H1 (cell line): ENCODE data around the gene RAVER2. TPM values are rescaled to one million over a fixed set of nuclear protein-coding genes. Genes with fewer than 3 reads are reported as not detected.

Experiments
- CTCF ChIA-PET: fragments of 300-600 bp; sonication (Branson Sonifier 250); formaldehyde crosslinking; loops from one replicate; lab custom pipeline; 2021; ENCODE audit not compliant: partially characterized antibody; lab: Charles Lee
- POLR2A ChIA-PET: fragments of 300-600 bp; sonication (Branson Sonifier 250); formaldehyde crosslinking; loops from one replicate; lab custom pipeline; 2021; ENCODE audit warnings: inconsistent platforms; ENCODE audit not compliant: partially characterized antibody; lab: Charles Lee
- DNase-seq, 2 experiments: peaks; one replicate each; pipeline versions ENCODE4 v3.0.0 to v3.0.0-alpha.2; 2010 to 2022; ENCODE audit warnings: low spot score in 2 of 2, low read depth in 1 of 2, mixed read lengths in 1 of 2
- FAIRE-seq: peaks from 2 replicates; lab custom pipeline; 2011; peaks lifted over from hg19 to GRCh38; lab: Jason Lieb, UNC
- H2AFZ ChIP-seq: 2 replicates; pipeline ENCODE4 v1.8.1; 2012; ENCODE audit warnings: low read length, inconsistent platforms
- H2AK5ac ChIP-seq: 2 replicates; pipeline ENCODE4 v1.6.1; 2013; ENCODE audit warnings: low read depth, low read length
- H2BK120ac ChIP-seq: replicated peaks from 2 replicates; pipeline ENCODE3; 2013; ENCODE audit warnings: low read depth, low read length, inconsistent platforms
- H2BK12ac ChIP-seq: 2 replicates; pipeline ENCODE4 v1.6.1; 2013; ENCODE audit warnings: low read depth, low read length
- H2BK15ac ChIP-seq: 2 replicates; pipeline ENCODE4 v1.6.1; 2013; ENCODE audit warnings: low read length
- H2BK20ac ChIP-seq: 2 replicates; pipeline ENCODE4 v1.6.1; 2013; ENCODE audit warnings: low read length
- H2BK5ac ChIP-seq: 2 replicates; pipeline ENCODE4 v1.6.1; 2013; ENCODE audit warnings: low read depth, low read length
- H3K14ac ChIP-seq: 2 replicates; pipeline ENCODE4 v1.6.1; 2013; ENCODE audit warnings: inconsistent platforms; ENCODE audit not compliant: insufficient read length
- H3K18ac ChIP-seq: 2 replicates; pipeline ENCODE4 v1.6.1; 2013; ENCODE audit warnings: low read length; ENCODE audit errors: extremely low read depth
- H3K23ac ChIP-seq: 2 replicates; pipeline ENCODE4 v1.6.1; 2013; ENCODE audit warnings: inconsistent platforms; ENCODE audit not compliant: insufficient read length
- H3K23me2 ChIP-seq: 2 replicates; pipeline ENCODE4 v1.6.1; 2013; ENCODE audit warnings: low read depth, low read length
- H3K27ac ChIP-seq: 2 replicates; pipeline ENCODE4 v1.6.1; 2011; ENCODE audit warnings: low read depth, low read length, inconsistent platforms
- H3K27me3 ChIP-seq, 4 experiments: replicated peaks in 1 of 4; 1 replicate in 1 of 4; 2 replicates in 3 of 4; pipeline versions ENCODE4 v1.6.1 to v1.8.1; 2011 to 2013; ENCODE audit warnings: low read length in 3 of 4, mild to moderate bottlenecking in 3 of 4, inconsistent platforms in 2 of 4, mixed read lengths in 2 of 4, moderate library complexity in 1 of 4; ENCODE audit not compliant: control insufficient read depth in 3 of 4, insufficient read depth in 3 of 4; ENCODE audit errors: extremely low read depth in 1 of 4
- H3K36me3 ChIP-seq, 4 experiments: 2 replicates each; pipeline versions ENCODE4 v1.6.1 to v1.8.1; 2011 to 2013; ENCODE audit warnings: mild to moderate bottlenecking in 4 of 4, low read length in 3 of 4, moderate library complexity in 2 of 4, control low read depth in 1 of 4, inconsistent platforms in 1 of 4; ENCODE audit not compliant: insufficient read depth in 4 of 4, control insufficient read depth in 2 of 4
- H3K4ac ChIP-seq: replicated peaks from 2 replicates; pipeline ENCODE3; 2013; ENCODE audit warnings: low read length, low read depth, mixed read lengths, inconsistent platforms; ENCODE audit not compliant: insufficient read length
- H3K4me1 ChIP-seq, 4 experiments: replicated peaks in 1 of 4; 1 replicate in 1 of 4; 2 replicates in 3 of 4; pipeline versions ENCODE4 v1.6.1 to v1.8.1; 2011 to 2013; ENCODE audit warnings: low read length in 3 of 4, inconsistent platforms in 2 of 4, mixed read lengths in 1 of 4; ENCODE audit not compliant: insufficient read depth in 4 of 4, control insufficient read depth in 3 of 4
- H3K4me2 ChIP-seq, 2 experiments: 2 replicates each; pipeline versions ENCODE4 v1.6.1 to v1.8.1; 2011 to 2013; ENCODE audit warnings: low read depth in 2 of 2, low read length in 2 of 2, control low read depth in 1 of 2, inconsistent platforms in 1 of 2, mild to moderate bottlenecking in 1 of 2; ENCODE audit not compliant: insufficient read depth in 1 of 2
- H3K4me3 ChIP-seq, 4 experiments: fragments of 200-600, 300-600 bp in 1 of 4; sonication (generic), shearing (Covaris generic), sonication (Bioruptor Twin) in 1 of 4; 2 replicates each; pipeline versions ENCODE4 v1.5.1 to v1.8.1; 2011 to 2016; ENCODE audit warnings: low read length in 4 of 4, low read depth in 3 of 4, control low read depth in 2 of 4, inconsistent platforms in 2 of 4, mild to moderate bottlenecking in 2 of 4, mixed read lengths in 1 of 4, moderate library complexity in 1 of 4; ENCODE audit not compliant: insufficient read depth in 2 of 4; ENCODE audit errors: extremely low read depth in 1 of 4
- H3K56ac ChIP-seq: replicated peaks from 2 replicates; pipeline ENCODE3; 2013; ENCODE audit warnings: low read depth, mild to moderate bottlenecking, mixed read lengths, low read length, inconsistent platforms; ENCODE audit not compliant: insufficient read length
- H3K79me1 ChIP-seq: 2 replicates; pipeline ENCODE4 v1.6.1; 2013; ENCODE audit warnings: low read depth, low read length, control low read depth
- H3K79me2 ChIP-seq, 2 experiments: 2 replicates each; pipeline versions ENCODE4 v1.6.1 to v1.8.1; 2012 to 2013; ENCODE audit warnings: low read length in 2 of 2, mild to moderate bottlenecking in 2 of 2, inconsistent platforms in 1 of 2; ENCODE audit not compliant: insufficient read depth in 2 of 2, control insufficient read depth in 1 of 2
- H3K9ac ChIP-seq, 4 experiments: replicated peaks in 1 of 4; 1 replicate in 1 of 4; 2 replicates in 3 of 4; pipeline versions ENCODE4 v1.6.1 to v1.8.1; 2011 to 2013; ENCODE audit warnings: low read depth in 3 of 4, low read length in 3 of 4, control low read depth in 2 of 4, mild to moderate bottlenecking in 2 of 4, moderate library complexity in 2 of 4, inconsistent platforms in 1 of 4; ENCODE audit errors: extremely low read depth in 1 of 4
- H3K9me3 ChIP-seq, 2 experiments: 2 replicates each; pipeline versions ENCODE4 v1.6.1 to v1.8.1; 2012 to 2013; ENCODE audit warnings: mild to moderate bottlenecking in 2 of 2, moderate library complexity in 2 of 2, control low read depth in 1 of 2, inconsistent platforms in 1 of 2, low read depth in 1 of 2, low read length in 1 of 2, mixed read lengths in 1 of 2; ENCODE audit not compliant: insufficient read depth in 2 of 2
- H4K20me1 ChIP-seq, 2 experiments: replicated peaks in 1 of 2; 2 replicates each; pipeline versions ENCODE3 to v1.8.1; 2011 to 2013; ENCODE audit warnings: inconsistent platforms in 2 of 2, low read length in 2 of 2, mild to moderate bottlenecking in 1 of 2; ENCODE audit not compliant: insufficient read depth in 2 of 2, control insufficient read depth in 1 of 2
- H4K5ac ChIP-seq: 2 replicates; pipeline ENCODE4 v1.6.1; 2013; ENCODE audit warnings: low read length, low read depth, mixed read lengths, inconsistent platforms; ENCODE audit not compliant: insufficient read length
- H4K8ac ChIP-seq: 2 replicates; pipeline ENCODE4 v1.8.0; 2013; ENCODE audit warnings: mild to moderate bottlenecking, moderate library complexity, low read length, inconsistent platforms; ENCODE audit not compliant: insufficient read depth; ENCODE audit errors: extremely low read depth
- H4K91ac ChIP-seq: replicated peaks from 2 replicates; pipeline ENCODE3; 2013; ENCODE audit warnings: low read length, mixed read lengths, inconsistent platforms; ENCODE audit not compliant: insufficient read length
- ASH2L ChIP-seq: fragments of 200-600, 300-600 bp; sonication (generic); IDR thresholded peaks from one replicate; pipeline ENCODE4 v1.7.1; 2017; ENCODE audit warnings: low read length
- BCL11A ChIP-seq, 2 experiments: IDR thresholded peaks; one replicate each; pipeline ENCODE4 v1.6.1; 2011; ENCODE audit warnings: low read depth in 2 of 2, low read length in 2 of 2, mild to moderate bottlenecking in 2 of 2
- HDAC2 ChIP-seq, 2 experiments: fragments of 300-600 bp in 1 of 2; sonication (generic) in 1 of 2; IDR thresholded peaks; 2 replicates each; pipeline ENCODE4 v1.6.1; 2011 to 2012; ENCODE audit warnings: low read depth in 2 of 2, low read length in 2 of 2, mild to moderate bottlenecking in 2 of 2, moderate library complexity in 2 of 2, borderline replicate concordance in 1 of 2, inconsistent platforms in 1 of 2
- HDAC6 ChIP-seq: IDR thresholded peaks from one replicate; pipeline ENCODE4 v1.7.1; 2012; ENCODE audit warnings: low read depth, mild to moderate bottlenecking, inconsistent platforms, low read length, moderate library complexity
- NRF1 ChIP-seq: IDR thresholded peaks from 2 replicates; pipeline ENCODE4 v1.6.1; 2011; ENCODE audit warnings: mild to moderate bottlenecking, low read depth, low read length, improper control_type of control experiment
- POU5F1 ChIP-seq: IDR thresholded peaks from 2 replicates; pipeline ENCODE4 v1.6.1; 2011; ENCODE audit warnings: low read depth, mild to moderate bottlenecking, low read length, moderate library complexity
- SAP30 ChIP-seq: fragments of 300-600 bp; sonication (generic); IDR thresholded peaks from 2 replicates; pipeline ENCODE4 v1.7.1; 2012; ENCODE audit warnings: low read length, moderate library complexity, mild to moderate bottlenecking, inconsistent platforms; ENCODE audit not compliant: insufficient read depth, insufficient replicate concordance
- ZNF274 ChIP-seq: IDR thresholded peaks from 2 replicates; pipeline ENCODE4 v1.7.0; 2012; ENCODE audit warnings: low read length, borderline replicate concordance; ENCODE audit errors: extremely low read depth
- WGBS, 2 experiments: shearing (Covaris generic) in 1 of 2; methylation state at CpG; one replicate each; pipeline versions ENCODE4 v1.1.6 to v1.1.7; 2013 to 2015; ENCODE audit warnings: low lambda C conversion rate in 2 of 2, mixed read lengths in 2 of 2, inconsistent platforms in 1 of 2, low coverage in 1 of 2, missing lambda C conversion rate in 1 of 2; ENCODE audit not compliant: insufficient replicate concordance in 2 of 2, insufficient coverage in 1 of 2, insufficient read length in 1 of 2; ENCODE audit errors: extremely low coverage in 1 of 2, missing lambda C conversion rate in 1 of 2; 5-methylcytosine and 5-hydroxymethylcytosine counted together
- polyA plus RNA-seq, 7 experiments: library from polyadenylated mRNA; depleted of rRNA in 3 of 7; stranded (reverse) in 5 of 7; unstranded in 2 of 7; fragments of >200 nt in 5 of 7; fragments of 200-250 nt in 2 of 7; gene quantifications; 1 replicate in 5 of 7; 2 replicates in 1 of 7; 4 replicates in 1 of 7; pipeline versions ENCODE4 v1.2.1 to v1.2.3, GENCODE V29; 2011 to 2013; ENCODE audit warnings: missing spikeins in 2 of 7, mixed read lengths in 2 of 7
- total RNA-seq: library from RNA; stranded (reverse); fragmentation: NEBNext Ultra II Directional; extraction: Animal tissue kit (Norgen Biotek cat#: 25700); gene quantifications from 2 replicates; pipeline ENCODE4 v1.2.1, GENCODE V29; 2021

Gene RAVER2
- total and polyA plus RNA-seq, 2 of the 8 experiments (the other 6 are each of a cell fraction or from before 2014, with no cell fraction given) = 10.5 to 19.5 TPM

DNA sequence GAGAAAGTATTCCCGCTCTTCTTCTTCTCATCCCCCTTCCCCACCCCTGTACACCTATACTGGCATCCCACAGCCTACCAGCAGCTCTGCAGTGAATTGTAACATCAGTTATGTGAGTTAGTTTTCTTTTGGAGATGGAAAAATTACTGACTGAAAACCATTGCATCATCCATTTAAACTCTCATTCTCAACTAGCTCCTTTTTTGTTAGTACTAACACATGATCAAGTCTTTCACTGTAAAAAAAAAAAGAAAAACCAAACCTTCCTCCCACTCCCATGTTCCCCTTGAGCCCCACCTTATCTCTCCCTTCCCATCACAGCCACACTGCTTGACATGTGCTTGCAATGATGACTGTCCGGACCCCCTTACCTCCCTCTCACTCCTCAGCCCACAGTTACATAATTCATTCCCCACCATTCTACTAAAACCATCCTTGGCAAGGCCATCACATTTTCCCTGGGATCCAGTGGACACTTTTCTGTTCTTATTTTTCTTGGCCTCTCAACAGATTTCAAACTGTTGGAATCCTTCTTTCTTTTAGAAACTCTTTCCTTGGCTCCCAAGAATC, 23.2 kb upstream of the RAVER2 start:
- no peak overlapping the region for H3K56ac ChIP-seq
- no peak overlapping the region for H3K4me3 ChIP-seq
- no peak overlapping the region for H3K18ac ChIP-seq
- no peak overlapping the region for H2BK5ac ChIP-seq
- FAIRE-seq = no peak
- H4K20me1 ChIP-seq = no peaks in the 10 kb centered on the region
- H2BK20ac ChIP-seq = no peak overlapping the region
- H3K79me1 ChIP-seq = no peaks in the 10 kb centered on the region
- H2BK12ac ChIP-seq = no peak overlapping the region
- no peak overlapping the region for H3K14ac ChIP-seq
- no peaks in the 10 kb centered on the region for H3K4me1 ChIP-seq
- no peak overlapping the region for H4K8ac ChIP-seq
- H2BK120ac ChIP-seq = no peak overlapping the region
- H3K9ac ChIP-seq = no peak overlapping the region
- H2AK5ac ChIP-seq = no peak overlapping the region
- no peak overlapping the region for H2AFZ ChIP-seq
- H3K27me3 ChIP-seq = no peaks in the 10 kb centered on the region
- no peak overlapping the region for H3K4ac ChIP-seq
- no peak overlapping the region for H3K4me2 ChIP-seq
- H3K9me3 ChIP-seq = peaks cover 0 to 3% of the 10 kb centered on the region in 2 experiments; a peak in 1 of 4 replicates
- ChIA-PET POLR2A (no interaction called here), CTCF (interaction anchor here (1.2 to 1.3 kb wide), 3 partner anchors 9 to 15 kb away, joined by 3 to 4 read pairs (median 3); no protein-coding TSS in a partner anchor)
- no peak for DNase-seq
- TF ChIP-seq ASH2L (no peak), POU5F1 (no peak), BCL11A (IDR thresholded peaks at IDR 0.05; ENCODE audit: low read depth in 2 of 2, low read length in 2 of 2) (no peak), NRF1 (no peak), HDAC2 (IDR thresholded peaks at IDR 0.05; ENCODE audit: borderline replicate concordance in 1 of 2, low read depth in 2 of 2, low read length in 2 of 2) (no peak), ZNF274 (no peak), SAP30 (no peak), HDAC6 (no peak)
- no peaks in the 10 kb centered on the region for H3K79me2 ChIP-seq
- H4K91ac ChIP-seq = no peak overlapping the region
- H3K23me2 ChIP-seq = no peaks in the 10 kb centered on the region
- no peak overlapping the region for H2BK15ac ChIP-seq
- H3K27ac ChIP-seq = no peak overlapping the region
- 74% methylated on average over 2 of the region's 2 CpGs; no CpG with 5 or more reads in 1 of the 2 experiments for WGBS, 2 experiments
- H3K23ac ChIP-seq = no peak overlapping the region
- no peak overlapping the region for H4K5ac ChIP-seq
- no peaks in the 10 kb centered on the region for H3K36me3 ChIP-seq
